Testis (tissue), 3 donors: Measurements from ENCODE around the gene SLC38A3. TPM values are rescaled to one million over a fixed set of nuclear protein-coding genes. Genes with fewer than 3 reads are reported as not detected.

ENCODE experiments used
- DNase-seq: peaks from one replicate; pipeline ENCODE4 v3.0.0-alpha.2; 2019
- H3K27ac ChIP-seq, 2 donors: fragments of 200-600 bp; sonication (generic); one replicate each; pipeline ENCODE4 v1.5.1; 2019
- H3K27me3 ChIP-seq: fragments of 200-600 bp; sonication (generic); one replicate; pipeline ENCODE4 v1.5.1; 2019
- H3K36me3 ChIP-seq: fragments of 200-600 bp; sonication (generic); one replicate; pipeline ENCODE4 v1.5.1; 2017; ENCODE audit warnings: low read depth; ENCODE audit errors: missing control alignments
- H3K4me1 ChIP-seq: fragments of 200-600 bp; sonication (generic); one replicate; pipeline ENCODE4 v1.5.1; 2019
- H3K4me3 ChIP-seq, 2 donors: fragments of 200-600 bp; sonication (generic); one replicate each; pipeline ENCODE4 v1.5.1; 2017 to 2019
- H3K9me3 ChIP-seq: fragments of 200-600 bp; sonication (generic); one replicate; pipeline ENCODE4 v1.5.1; 2017
- CTCF ChIP-seq, 3 experiments: fragments of 450-650 bp in 2 of 3; fragments of 200-600 bp in 1 of 3; sonication (generic) in 1 of 3; IDR thresholded peaks; one replicate each; pipeline ENCODE4 v1.5.1; 2016 to 2019; ENCODE audit warnings: antibody characterized with exemption in 3 of 3, mild to moderate bottlenecking in 2 of 3, moderate library complexity in 1 of 3
- POLR2A ChIP-seq: fragments of 450-650 bp; IDR thresholded peaks from one replicate; pipeline ENCODE4 v1.6.1; 2017; ENCODE audit warnings: antibody characterized with exemption, mild to moderate bottlenecking, moderate library complexity
- WGBS, 2 donors: methylation state at CpG; one replicate each; pipeline ENCODE4 v1.1.5; 2018; 5-methylcytosine and 5-hydroxymethylcytosine counted together
- intact Hi-C: fragments of 100-400 bp; cut with DNase I; formaldehyde crosslinking; loops from one replicate; pipeline ENCODE4 v1.15.1; 2023; ENCODE audit warnings: low total_unique reads
- polyA plus RNA-seq: library from polyadenylated mRNA; stranded (reverse); fragments of 350-450 nt; fragmentation: Illumina TruSeq; extraction: RNeasy Lipid Tissue Mini Kit (QIAGEN cat#74804); gene quantifications from one replicate; pipeline ENCODE4 v1.2.3, GENCODE V29; 2014; ENCODE audit warnings: low read depth, low replicate concordance; ENCODE audit not compliant: insufficient read depth
- total RNA-seq, 2 donors: library from RNA; depleted of rRNA; stranded (reverse); fragments of >200 nt; gene quantifications; one replicate each; pipeline ENCODE4 v1.2.3, GENCODE V29; 2016

The SLC38A3 gene
- total and polyA plus RNA-seq, 3 donors from 2014 or later = 3.4 to 5.4 (median 4.3) TPM

DNA sequence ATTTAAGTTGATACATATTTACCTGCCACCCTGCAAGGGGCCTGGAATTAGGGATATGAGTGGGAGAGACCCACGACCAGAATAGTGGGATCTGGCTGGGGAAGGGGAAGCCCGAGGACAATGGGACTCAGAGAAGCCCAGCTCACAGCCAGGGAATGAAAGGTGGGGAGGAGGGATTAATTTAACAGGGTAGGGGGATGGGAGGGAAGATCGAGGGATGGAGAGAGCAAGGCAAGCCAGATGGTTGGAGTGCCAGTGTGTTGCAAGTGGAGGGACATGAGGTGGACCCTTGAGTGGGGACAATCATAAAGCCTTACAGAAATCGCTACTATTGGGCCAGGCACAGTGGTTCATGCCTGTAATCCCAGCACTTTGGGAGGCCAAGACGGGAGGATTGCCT lies 26.5 kb downstream of the SLC38A3 start:
- Histone ChIP-seq H3K9me3 (no peaks in the 10 kb centered on the region), H3K27ac (no peak overlapping the region), H3K4me3 (no peak overlapping the region), H3K4me1 (peaks cover 9% of the 10 kb centered on the region), H3K36me3 (no peaks in the 10 kb centered on the region), H3K27me3 (no peaks in the 10 kb centered on the region)
- 77 to 78% methylated on average over 5 of the region's 5 CpGs for WGBS, 2 donors
- TF ChIP-seq POLR2A (no peak), CTCF (IDR thresholded peaks at IDR 0.05) (no peak)
- intact Hi-C loops = no loop called here
- DNase-seq = no peak

DNA sequence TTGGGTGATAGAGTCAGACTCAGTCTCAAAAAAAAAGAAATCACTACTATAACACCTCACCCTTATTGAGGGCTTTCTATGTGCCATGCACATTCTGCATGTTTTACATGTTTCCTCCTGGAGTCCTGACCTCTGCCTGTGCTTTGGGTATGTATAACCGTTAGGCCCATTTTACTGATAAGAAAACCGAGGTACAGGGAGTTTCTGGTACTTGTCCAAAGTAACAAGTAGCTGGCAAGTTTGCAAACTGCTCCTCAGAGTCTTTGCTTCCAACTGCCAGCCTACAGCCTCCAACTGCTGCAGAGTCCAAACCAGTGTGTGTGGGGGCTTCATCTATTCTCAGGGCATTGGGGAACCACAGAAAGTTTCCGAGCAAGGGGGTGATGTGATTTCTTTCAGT lies 27.2 kb downstream of the SLC38A3 start:
- 61 to 73% methylated on average over 3 of the region's 3 CpGs for WGBS, 2 donors
- Histone ChIP-seq H3K27ac (no peak overlapping the region), H3K27me3 (no peaks in the 10 kb centered on the region), H3K4me1 (peaks cover 5% of the 10 kb centered on the region), H3K36me3 (no peaks in the 10 kb centered on the region), H3K4me3 (no peak overlapping the region), H3K9me3 (no peaks in the 10 kb centered on the region)
- intact Hi-C loops = no loop called here
- DNase-seq = no peak
- TF ChIP-seq POLR2A (no peak), CTCF (IDR thresholded peaks at IDR 0.05) (no peak)

DNA sequence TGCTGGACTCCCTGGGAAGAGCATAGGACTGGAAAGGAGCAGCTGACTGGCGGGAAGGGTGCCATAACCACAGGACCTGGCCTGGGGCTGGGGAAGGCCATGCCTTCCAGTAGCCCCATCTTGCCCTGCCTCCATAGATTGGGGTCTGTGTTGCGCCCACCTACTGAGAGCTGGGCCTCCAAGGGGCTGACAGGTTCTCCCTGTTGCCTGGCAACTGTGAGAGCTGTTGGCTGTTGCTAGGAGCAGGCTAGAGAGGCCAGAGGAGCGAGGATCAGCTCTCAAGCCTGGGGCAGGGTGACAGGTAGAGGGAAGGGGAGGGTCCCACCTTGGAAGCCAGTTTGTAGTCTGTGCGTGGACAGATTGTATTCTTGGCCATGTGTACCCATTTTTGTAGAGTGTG lies 28.1 kb downstream of the SLC38A3 start:
- DNase-seq = no peak
- H3K4me1 ChIP-seq = peaks cover 4% of the 10 kb centered on the region
- H3K27me3 ChIP-seq = no peaks in the 10 kb centered on the region
- 95% methylated on average over 4 of the region's 4 CpGs for whole genome bisulfite sequencing, 2 donors
- intact Hi-C loops = no loop called here
- no peak for TF ChIP-seq POLR2A
- TF ChIP-seq CTCF (IDR thresholded peaks at IDR 0.05) = no peak
- H3K4me3 ChIP-seq = no peak overlapping the region
- H3K27ac ChIP-seq = no peak overlapping the region
- H3K9me3 ChIP-seq = no peaks in the 10 kb centered on the region
- H3K36me3 ChIP-seq = no peaks in the 10 kb centered on the region

DNA sequence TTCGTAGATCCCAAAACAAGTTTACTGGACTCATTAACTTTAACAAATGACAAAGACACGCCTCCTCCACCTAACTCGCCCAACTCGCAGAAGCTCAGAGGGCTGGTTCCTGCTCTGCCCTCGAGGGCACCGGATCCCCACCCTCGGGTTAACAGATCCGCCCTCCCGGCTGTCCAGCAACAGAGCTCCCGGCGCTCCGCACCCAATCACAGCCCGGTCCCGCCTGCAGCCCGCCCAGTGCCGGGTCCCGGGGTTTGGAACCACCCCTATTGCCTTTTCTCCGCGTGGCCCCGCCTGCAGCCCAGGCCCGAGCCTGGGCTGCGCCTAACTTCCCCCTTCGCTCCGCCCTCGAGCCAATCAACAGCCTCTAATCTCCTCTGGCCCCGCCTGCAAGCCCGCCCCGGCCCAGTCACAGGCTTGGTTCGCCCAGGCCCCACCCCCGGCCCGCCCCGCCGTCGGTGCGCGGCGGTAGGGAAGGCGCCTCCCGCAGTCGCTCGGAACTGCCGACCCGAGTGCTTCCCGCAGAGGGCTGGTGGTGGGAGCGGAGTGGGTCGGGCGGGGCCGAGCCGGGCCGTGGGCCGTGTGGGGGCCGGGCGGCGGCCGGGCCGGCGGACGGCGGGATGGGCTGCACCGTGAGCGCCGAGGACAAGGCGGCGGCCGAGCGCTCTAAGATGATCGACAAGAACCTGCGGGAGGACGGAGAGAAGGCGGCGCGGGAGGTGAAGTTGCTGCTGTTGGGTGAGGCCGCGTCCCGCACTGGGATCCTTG lies 30.8 kb downstream of the SLC38A3 start, which contains the start of gene GNAI2:
Gene GNAI2 (plus strand): TSS at position 489 of the 768 bp plus-strand sequence. CDS start 132 bp downstream, at position 621.
- peak; percentile 99 for DNase-seq
- TF ChIP-seq POLR2A (peak; percentile 90), CTCF (IDR thresholded peaks at IDR 0.05) (peak in 1 of 3 experiments; percentile 12)
- Histone ChIP-seq H3K27ac (peak within 1 kb of the TSS; percentile 81 to 89), H3K9me3 (no peaks in the 10 kb centered on the region), H3K27me3 (no peaks in the 10 kb centered on the region), H3K36me3 (no peaks in the 10 kb centered on the region), H3K4me3 (peak within 1 kb of the TSS; percentile 84 to 86), H3K4me1 (peaks cover 19% of the 10 kb centered on the region)
- 0 to 1% methylated on average over 22 to 55 of the region's 75 CpGs for WGBS, 2 donors
- intact Hi-C loops = no loop called here
